Measurements from ENCODE around the gene NDE1.
"Not testable (repeated sequence)": the region's sequence is repeated elsewhere in the genome, so short reads cannot be mapped to it uniquely, and the experiment has no call there.

NDE1 gene

GRCh38 chr16:15644267-15644961 lies 5.6 kb upstream of the NDE1 start:
- H3K9me2 ChIP-seq (replicated peaks; ENCODE audit: insufficient read depth, low read length), result no peaks in the 10 kb centered on the region
- peak overlapping the region; percentile 83 for H3K4me3 ChIP-seq (ENCODE audit: low read length)
- DNase-seq, result peak; percentile 36
- H3K4me2 ChIP-seq (ENCODE audit: low read depth, low read length), result peak overlapping the region; percentile 94
- H3K9ac ChIP-seq (ENCODE audit: low read length), result peak overlapping the region; percentile 97
- H3K27ac ChIP-seq (ENCODE audit: low read length), result peak overlapping the region; percentile 97
- H3K79me2 ChIP-seq (ENCODE audit: low read length), result peaks cover 27% of the 10 kb centered on the region
- H2AFZ ChIP-seq (ENCODE audit: low read length), result peak overlapping the region; percentile 63
- H3K36me3 ChIP-seq (replicated peaks; ENCODE audit: insufficient read depth, low read length), result no peaks in the 10 kb centered on the region
- peaks cover 37% of the 10 kb centered on the region for H3K4me1 ChIP-seq (ENCODE audit: low read length)
- peaks cover 52% of the 10 kb centered on the region for H3F3A ChIP-seq (ENCODE audit: insufficient read depth, low read length)
- H3K9me3 ChIP-seq (replicated peaks; ENCODE audit: insufficient read depth, low read length), result no peaks in the 10 kb centered on the region
- no peaks in the 10 kb centered on the region for H4K20me1 ChIP-seq (ENCODE audit: insufficient read depth, low read length)
- no peaks in the 10 kb centered on the region for H3K27me3 ChIP-seq (replicated peaks; ENCODE audit: insufficient read depth, low read length)
- TF ChIP-seq EZH2phosphoT487 (IDR thresholded peaks at IDR 0.05; ENCODE audit: low read length) (no peak), EZH2 (optimal IDR thresholded peaks at IDR 0.05; ENCODE audit: low read depth, low read length) (no peak), CTCF (IDR thresholded peaks at IDR 0.05; ENCODE audit: low read length) (no peak)

- not testable (repeated sequence) for H3K36me3 ChIP-seq (replicated peaks; ENCODE audit: insufficient read depth, low read length); H3K27me3 ChIP-seq (replicated peaks; ENCODE audit: insufficient read depth, low read length); H3K4me3 ChIP-seq (ENCODE audit: low read length); H3K9me3 ChIP-seq (replicated peaks; ENCODE audit: insufficient read depth, low read length); H3K9me2 ChIP-seq (replicated peaks; ENCODE audit: insufficient read depth, low read length); H3K9ac ChIP-seq (ENCODE audit: low read length); H2AFZ ChIP-seq (ENCODE audit: low read length); DNase-seq; H4K20me1 ChIP-seq (ENCODE audit: insufficient read depth, low read length)
- Histone ChIP-seq H3F3A (ENCODE audit: insufficient read depth, low read length) (peaks cover 56% of the 10 kb centered on the region), H3K79me2 (ENCODE audit: low read length) (peaks cover 23% of the 10 kb centered on the region), H3K4me1 (ENCODE audit: low read length) (peaks cover 40% of the 10 kb centered on the region), H3K4me2 (ENCODE audit: low read depth, low read length) (peak overlapping the region; percentile 94; the same call in 1 of the 2 replicates), H3K27ac (ENCODE audit: low read length) (peak overlapping the region; percentile 97; the same call in 1 of the 2 replicates)
These were observed 5.0 kb upstream of the NDE1 start for GRCh38 chr16:15644962-15645465.

- not testable (repeated sequence) for H3K9ac ChIP-seq (ENCODE audit: low read length); DNase-seq; H3K36me3 ChIP-seq (replicated peaks; ENCODE audit: insufficient read depth, low read length); H3K9me3 ChIP-seq (replicated peaks; ENCODE audit: insufficient read depth, low read length); H3K4me3 ChIP-seq (ENCODE audit: low read length); H4K20me1 ChIP-seq (ENCODE audit: insufficient read depth, low read length); H3K27me3 ChIP-seq (replicated peaks; ENCODE audit: insufficient read depth, low read length); H3K27ac ChIP-seq (ENCODE audit: low read length); H3K4me2 ChIP-seq (ENCODE audit: low read depth, low read length); H2AFZ ChIP-seq (ENCODE audit: low read length); H3K9me2 ChIP-seq (replicated peaks; ENCODE audit: insufficient read depth, low read length)
- H3F3A ChIP-seq (ENCODE audit: insufficient read depth, low read length), result peaks cover 62% of the 10 kb centered on the region
- peaks cover 29% of the 10 kb centered on the region for H3K4me1 ChIP-seq (ENCODE audit: low read length)
- peaks cover 23% of the 10 kb centered on the region for H3K79me2 ChIP-seq (ENCODE audit: low read length)
These were observed 3.3 kb upstream of the NDE1 start for GRCh38 chr16:15646557-15647293.

- DNase-seq, result no peak
- H3K9me2 ChIP-seq (replicated peaks; ENCODE audit: insufficient read depth, low read length), result no peaks in the 10 kb centered on the region
- no peaks in the 10 kb centered on the region for H3K9me3 ChIP-seq (replicated peaks; ENCODE audit: insufficient read depth, low read length)
- H3F3A ChIP-seq (ENCODE audit: insufficient read depth, low read length), result peaks cover 55% of the 10 kb centered on the region
- no peak overlapping the region for H3K27ac ChIP-seq (ENCODE audit: low read length)
- H3K4me1 ChIP-seq (ENCODE audit: low read length), result peaks cover 33% of the 10 kb centered on the region
- no peak overlapping the region for H3K9ac ChIP-seq (ENCODE audit: low read length)
- peaks cover 24% of the 10 kb centered on the region for H3K79me2 ChIP-seq (ENCODE audit: low read length)
- no peak overlapping the region for H2AFZ ChIP-seq (ENCODE audit: low read length)
- H3K27me3 ChIP-seq (replicated peaks; ENCODE audit: insufficient read depth, low read length), result no peaks in the 10 kb centered on the region
- no peaks in the 10 kb centered on the region for H3K36me3 ChIP-seq (replicated peaks; ENCODE audit: insufficient read depth, low read length)
- no peak overlapping the region for H3K4me3 ChIP-seq (ENCODE audit: low read length)
- no peak for TF ChIP-seq EZH2 (optimal IDR thresholded peaks at IDR 0.05; ENCODE audit: low read depth, low read length)
- no peak for TF ChIP-seq CTCF (IDR thresholded peaks at IDR 0.05; ENCODE audit: low read length)
- TF ChIP-seq EZH2phosphoT487 (IDR thresholded peaks at IDR 0.05; ENCODE audit: low read length), result no peak
- no peak overlapping the region for H3K4me2 ChIP-seq (ENCODE audit: low read depth, low read length)
- no peaks in the 10 kb centered on the region for H4K20me1 ChIP-seq (ENCODE audit: insufficient read depth, low read length)
These were observed 2.6 kb upstream of the NDE1 start for GRCh38 chr16:15647294-15648014.
